Cardiac septum (tissue), 1 donor: Measurements from ENCODE around the gene EIF2B4. TPM values are rescaled to one million over a fixed set of nuclear protein-coding genes. Genes with fewer than 3 reads are reported as not detected.

ENCODE experiments used
- total RNA-seq: library from RNA; stranded (reverse); fragmentation: NEBNext Ultra II Directional; extraction: Animal tissue kit (Norgen Biotek cat#: 25700); gene quantifications from one replicate; pipeline ENCODE4 v1.2.1, GENCODE V29; 2021
- donor health status: DM: no; HTN: no; CAD: no.

The EIF2B4 gene
- total RNA-seq, 1 donor from 2014 or later, result 34.9 TPM

Other genes starting within 250 kb of the EIF2B4 start
- 1.1 TPM for gene ABHD1, start 246.5 kb downstream of the EIF2B4 start, total RNA-seq
- gene PREB, start 235.7 kb downstream of the EIF2B4 start, total RNA-seq, result 40.4 TPM
- gene PRR30, start 230.9 kb downstream of the EIF2B4 start, total RNA-seq, result not detected
- gene TCF23, start 221.3 kb downstream of the EIF2B4 start, total RNA-seq, result not detected
- 131 TPM for gene ATRAID, start 158.3 kb downstream of the EIF2B4 start, total RNA-seq
- gene SLC5A6, start 158.1 kb downstream of the EIF2B4 start, total RNA-seq, result 11.4 TPM
- gene CAD, start 153.0 kb downstream of the EIF2B4 start, total RNA-seq, result 11.0 TPM
- 10.2 TPM for gene SLC30A3, start 107.3 kb downstream of the EIF2B4 start, total RNA-seq
- 1.6 TPM for gene DNAJC5G, start 94.9 kb downstream of the EIF2B4 start, total RNA-seq
- 218 TPM for gene TRIM54, start 87.9 kb downstream of the EIF2B4 start, total RNA-seq
- gene UCN, start 61.9 kb downstream of the EIF2B4 start, total RNA-seq, result 2.1 TPM
- gene MPV17, start 47.2 kb downstream of the EIF2B4 start, total RNA-seq, result 69.3 TPM
- gene GTF3C2, start 13.6 kb downstream of the EIF2B4 start, total RNA-seq, result 23.9 TPM
- gene SNX17, start 278 bp upstream of the EIF2B4 start, total RNA-seq, result 80.3 TPM
- 10.6 TPM for gene ZNF513, start 10.4 kb upstream of the EIF2B4 start, total RNA-seq
- 32.0 TPM for gene PPM1G, start 39.3 kb upstream of the EIF2B4 start, total RNA-seq
- 64.6 TPM for gene NRBP1, start 58.3 kb upstream of the EIF2B4 start, total RNA-seq
- not detected for gene KRTCAP3, start 72.0 kb upstream of the EIF2B4 start, total RNA-seq
- gene IFT172, start 119.4 kb upstream of the EIF2B4 start, total RNA-seq, result 18.7 TPM
- gene FNDC4, start 124.9 kb upstream of the EIF2B4 start, total RNA-seq, result 3.0 TPM
- not detected for gene GCKR, start 126.5 kb upstream of the EIF2B4 start, total RNA-seq
- gene ZNF512, start 212.7 kb upstream of the EIF2B4 start, total RNA-seq, result 20.7 TPM